HAP-1 (cell line): ENCODE results near the gene SLC25A6.
"Not testable (repeated sequence)": the region's sequence is repeated elsewhere in the genome, so short reads cannot be mapped to it uniquely, and the experiment has no call there.

ENCODE experiments used
- DNase-seq, 2 experiments: peaks; one replicate each; pipeline ENCODE4 v3.0.0-alpha.2; 2016 to 2020; ENCODE audit warnings: low spot score in 2 of 2
- H3K27me3 ChIP-seq: fragments of 250-450 bp; sonication (Bioruptor Pico); 2 replicates; pipeline ENCODE4 v1.5.1; 2020; ENCODE audit warnings: low read depth, mild to moderate bottlenecking, moderate library complexity
- H3K36me3 ChIP-seq: fragments of 250-450 bp; sonication (Bioruptor Pico); replicated peaks from 2 replicates; pipeline ENCODE4 v1.5.1; 2020; ENCODE audit warnings: mild to moderate bottlenecking
- H3K4me1 ChIP-seq: fragments of 250-450 bp; sonication (Bioruptor Pico); 2 replicates; pipeline ENCODE4 v1.5.1; 2020; ENCODE audit warnings: mild to moderate bottlenecking
- H3K4me3 ChIP-seq: fragments of 250-450 bp; sonication (Bioruptor Pico); 2 replicates; pipeline ENCODE4 v1.5.1; 2020; ENCODE audit warnings: mild to moderate bottlenecking, moderate library complexity
- H3K9me3 ChIP-seq: fragments of 250-450 bp; sonication (Bioruptor Pico); 2 replicates; pipeline ENCODE4 v1.5.1; 2020; ENCODE audit warnings: mild to moderate bottlenecking, moderate library complexity
- in situ Hi-C: fragments of 300-500 bp; cut with MboI; formaldehyde crosslinking; loops from 3 replicates; pipeline ENCODE4 v1.14.3; 2020; ENCODE audit warnings: low sequenced_read_pairs, inconsistent platforms, mixed read lengths

Gene SLC25A6

DNA sequence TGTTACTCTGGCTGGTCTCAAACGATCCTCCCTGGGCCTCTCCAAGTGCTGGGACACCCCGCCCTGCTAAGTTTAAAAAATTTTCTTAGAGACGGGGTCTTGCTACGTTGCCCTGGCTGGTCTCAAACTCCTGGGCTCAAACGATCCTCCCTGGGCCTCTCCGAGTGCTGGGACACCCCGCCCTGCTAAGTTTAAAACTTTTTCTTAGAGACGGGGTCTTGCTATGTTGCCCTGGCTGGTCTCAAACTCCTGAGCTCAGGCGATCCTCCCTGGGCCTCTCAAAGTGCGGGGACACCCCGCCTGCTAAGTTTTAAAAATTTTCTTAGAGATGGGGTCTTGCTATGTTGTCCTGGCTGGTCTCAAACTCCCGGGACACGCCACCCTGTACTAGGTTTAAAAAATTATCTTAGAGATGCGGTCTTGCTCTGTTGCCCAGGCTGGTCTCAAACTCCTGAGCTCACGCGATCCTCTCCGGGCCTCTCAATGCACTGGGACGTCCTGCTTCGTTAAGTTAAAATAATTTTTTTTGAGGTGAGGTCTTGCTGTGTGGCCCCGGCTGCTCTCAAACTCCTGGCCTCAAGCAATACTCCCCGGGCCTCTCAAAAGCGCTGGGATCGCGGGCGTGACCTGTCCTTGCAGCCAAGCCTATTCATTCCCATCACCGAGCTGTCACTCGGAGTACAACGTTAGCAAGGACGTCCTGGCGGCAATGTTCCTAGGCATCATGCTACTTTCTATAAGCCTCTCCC lies 1.1 kb downstream of the SLC25A6 start:
- Histone ChIP-seq H3K4me3 (peak overlapping the region; percentile 100), H3K9me3 (no peaks in the 10 kb centered on the region), H3K36me3 (peaks cover 63% of the 10 kb centered on the region), H3K4me1 (peaks cover 7% of the 10 kb centered on the region), H3K27me3 (no peaks in the 10 kb centered on the region)
- in situ Hi-C loops, result no loop called here
- DNase-seq, result no peak

DNA sequence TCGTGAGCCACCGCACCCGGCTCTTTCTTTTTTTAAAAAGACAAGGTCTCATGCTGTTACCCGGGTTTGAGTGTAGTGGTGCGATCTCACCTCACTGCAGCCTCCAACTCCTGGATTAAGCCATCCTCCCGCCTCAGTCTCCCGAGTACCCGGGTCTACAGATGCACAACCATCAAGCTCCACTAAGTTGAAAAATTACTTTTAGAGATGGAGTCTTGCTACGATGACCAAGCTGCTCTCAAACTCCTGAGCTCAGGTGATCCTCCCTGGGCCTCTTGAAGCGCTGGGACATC lies 2.0 kb downstream of the SLC25A6 start:
- in situ Hi-C loops, result no loop called here
- Histone ChIP-seq H3K4me1 (peaks cover 7% of the 10 kb centered on the region), H3K27me3 (no peaks in the 10 kb centered on the region), H3K9me3 (no peaks in the 10 kb centered on the region), H3K36me3 (peaks cover 70% of the 10 kb centered on the region), H3K4me3 (peak overlapping the region; percentile 100; the same call in 1 of the 2 replicates)
- DNase-seq, result no peak

DNA sequence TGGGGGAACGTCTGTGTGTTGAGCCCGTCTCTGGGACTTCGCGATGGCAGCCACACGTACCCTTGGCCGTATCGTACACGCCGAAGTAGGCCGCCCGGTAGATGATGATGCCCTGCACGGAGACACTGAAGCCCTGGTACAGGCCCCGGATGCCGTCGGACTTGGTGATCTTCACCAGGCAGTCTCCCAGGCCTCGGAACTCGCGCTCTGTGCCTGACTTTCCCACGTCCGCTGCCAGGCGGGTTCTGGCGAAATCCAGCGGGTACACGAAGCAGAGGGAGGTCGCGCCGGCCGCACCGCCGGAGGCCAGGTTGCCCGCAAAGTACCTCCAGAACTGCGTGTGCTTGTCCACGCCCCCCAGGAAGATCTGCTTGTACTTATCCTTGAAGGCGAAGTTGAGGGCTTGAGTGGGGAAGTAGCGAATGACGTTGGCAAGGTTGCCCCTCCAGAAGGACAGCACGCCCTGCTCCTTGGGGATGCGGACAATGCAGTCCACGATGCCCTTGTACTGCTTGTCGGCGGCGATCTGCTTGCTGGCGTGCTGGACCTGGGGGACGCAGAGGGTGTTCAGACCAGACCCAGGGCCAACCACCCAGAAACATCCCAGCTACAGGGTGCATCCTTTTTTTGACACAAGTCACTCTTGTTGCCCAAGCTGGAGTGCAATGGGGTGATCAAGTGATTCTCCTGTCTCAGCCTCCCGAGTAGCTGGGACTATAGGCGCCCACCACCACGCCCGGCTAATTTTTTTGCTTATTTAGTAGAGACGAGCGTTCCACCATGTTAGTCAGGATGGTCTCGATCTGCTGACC lies 2.5 kb downstream of the SLC25A6 start:
- in situ Hi-C loops, result no loop called here
- H3K9me3 ChIP-seq, result no peaks in the 10 kb centered on the region
- no peak for DNase-seq
- no peak overlapping the region; the same call in 1 of the 2 replicates for H3K4me3 ChIP-seq
- H3K36me3 ChIP-seq, result peaks cover 76% of the 10 kb centered on the region
- peaks cover 7% of the 10 kb centered on the region for H3K4me1 ChIP-seq
- H3K27me3 ChIP-seq, result no peaks in the 10 kb centered on the region

DNA sequence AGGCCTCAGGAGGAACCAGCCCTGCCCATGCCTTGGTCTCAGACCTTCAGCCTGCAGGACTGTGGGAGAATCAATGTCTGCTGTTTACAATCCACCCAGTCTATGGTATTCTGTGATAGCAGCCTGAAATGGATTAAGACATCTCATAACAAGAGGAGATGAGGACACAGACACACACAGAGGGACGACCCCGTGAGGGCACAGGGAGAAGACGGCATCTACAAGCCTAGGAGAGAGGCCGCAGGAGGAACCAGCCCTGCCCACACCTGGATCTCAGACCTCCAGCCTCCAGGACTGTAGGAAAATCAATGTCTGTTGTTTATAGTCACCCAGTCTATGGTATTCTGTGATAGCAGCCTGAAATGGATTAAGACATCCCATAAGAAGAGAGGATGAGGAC lies 3.3 kb downstream of the SLC25A6 start:
- Histone ChIP-seq H3K4me3 (no peak overlapping the region), H3K9me3 (no peaks in the 10 kb centered on the region), H3K36me3 (peaks cover 78% of the 10 kb centered on the region), H3K27me3 (no peaks in the 10 kb centered on the region), H3K4me1 (peaks cover 4% of the 10 kb centered on the region)
- in situ Hi-C loops, result no loop called here
- DNase-seq, result no peak

- peaks cover 78% of the 10 kb centered on the region for H3K36me3 ChIP-seq
- DNase-seq, result no peak
- in situ Hi-C loops, result no loop called here
- H3K4me1 ChIP-seq, result peaks cover 4% of the 10 kb centered on the region; the same call in 1 of the 2 replicates
- no peak overlapping the region for H3K4me3 ChIP-seq
- H3K9me3 ChIP-seq, result no peaks in the 10 kb centered on the region
- H3K27me3 ChIP-seq, result no peaks in the 10 kb centered on the region
Observed at GRCh38 chrX:1387141-1387776, 4.7 kb downstream of the SLC25A6 start.

DNA sequence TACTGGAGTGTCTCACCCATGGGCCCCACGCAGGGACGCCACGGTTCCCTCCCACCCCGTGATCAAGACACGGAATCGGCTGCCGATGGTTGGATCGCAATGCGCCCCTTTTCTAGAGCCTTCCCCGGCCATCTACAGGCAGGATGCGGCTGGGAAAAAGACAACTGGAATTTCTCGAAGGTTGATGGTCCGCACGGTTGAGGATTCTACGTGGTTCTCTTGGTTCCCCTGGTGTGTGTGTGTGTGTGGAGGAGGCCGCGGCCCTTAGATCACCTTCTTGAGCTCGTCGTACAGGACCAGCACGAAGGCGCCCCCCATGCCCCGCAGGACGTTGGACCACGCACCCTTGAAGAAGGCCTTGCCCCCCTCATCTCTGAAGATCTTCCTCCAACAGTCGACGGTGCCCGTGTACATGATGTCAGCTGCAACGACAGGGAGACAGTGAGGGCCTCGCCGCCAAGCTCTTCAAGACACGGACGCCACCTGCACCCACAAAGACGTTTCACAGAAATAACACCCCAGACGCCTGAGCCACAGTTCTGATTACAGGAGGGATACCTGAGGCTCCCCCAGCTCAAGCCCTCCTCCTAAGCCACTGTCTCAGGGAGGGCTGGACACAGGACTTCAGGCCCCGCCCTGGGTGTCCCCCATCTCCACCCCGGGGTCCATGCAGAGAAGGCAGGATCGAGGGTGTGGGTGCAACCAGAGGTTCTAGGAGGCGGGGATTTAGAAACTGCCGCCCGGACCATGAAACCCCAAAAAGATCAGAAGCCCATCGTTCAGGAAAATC lies 5.4 kb downstream of the SLC25A6 start:
- H3K36me3 ChIP-seq, result peaks cover 74% of the 10 kb centered on the region
- no peak overlapping the region for H3K4me3 ChIP-seq
- in situ Hi-C loops, result no loop called here
- H3K9me3 ChIP-seq, result no peaks in the 10 kb centered on the region
- DNase-seq, result no peak
- peaks cover 4% of the 10 kb centered on the region; the same call in 1 of the 2 replicates for H3K4me1 ChIP-seq
- no peaks in the 10 kb centered on the region for H3K27me3 ChIP-seq

GRCh38 chrX:1385253-1386223 lies 6.4 kb downstream of the SLC25A6 start:
- Histone ChIP-seq H3K9me3 (no peaks in the 10 kb centered on the region), H3K27me3 (no peaks in the 10 kb centered on the region), H3K4me3 (no peak overlapping the region), H3K36me3 (peaks cover 64% of the 10 kb centered on the region), H3K4me1 (peaks cover 4% of the 10 kb centered on the region; the same call in 1 of the 2 replicates)
- DNase-seq, result no peak
- in situ Hi-C loops, result no loop called here

DNA sequence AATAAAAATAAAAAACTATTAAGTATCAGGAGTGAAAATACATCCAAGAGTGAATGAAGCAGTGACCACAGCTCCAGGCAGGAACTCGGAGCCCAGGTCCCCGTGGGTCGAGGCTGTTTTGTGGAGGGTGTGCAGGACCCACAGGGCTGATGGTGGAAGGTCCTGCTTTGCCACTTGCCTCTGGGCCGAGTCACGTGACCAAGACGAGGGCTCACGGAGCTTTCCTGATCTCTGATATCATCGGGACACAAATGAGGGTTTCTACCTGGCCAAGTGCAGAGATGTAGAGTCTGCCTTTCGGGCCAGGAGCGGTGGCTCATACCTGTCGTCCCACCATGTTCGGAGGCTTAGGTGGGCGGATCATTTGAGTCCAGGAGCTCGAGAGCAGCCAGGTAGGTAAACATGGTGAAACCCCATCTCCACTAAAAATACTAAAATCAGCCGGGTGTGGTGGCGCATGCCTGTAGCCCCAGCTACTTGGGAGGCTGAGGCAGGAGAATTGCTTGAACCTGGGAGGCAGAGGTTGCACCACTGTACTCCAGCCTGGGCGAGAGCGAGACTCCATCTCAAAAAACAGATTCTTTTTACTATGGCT lies 7.2 kb downstream of the SLC25A6 start:
- Histone ChIP-seq H3K4me1 (no peaks in the 10 kb centered on the region; the same call in 1 of the 2 replicates), H3K36me3 (peaks cover 57% of the 10 kb centered on the region), H3K9me3 (no peaks in the 10 kb centered on the region), H3K27me3 (no peaks in the 10 kb centered on the region), H3K4me3 (no peak overlapping the region)
- in situ Hi-C loops, result no loop called here
- no peak for DNase-seq

DNA sequence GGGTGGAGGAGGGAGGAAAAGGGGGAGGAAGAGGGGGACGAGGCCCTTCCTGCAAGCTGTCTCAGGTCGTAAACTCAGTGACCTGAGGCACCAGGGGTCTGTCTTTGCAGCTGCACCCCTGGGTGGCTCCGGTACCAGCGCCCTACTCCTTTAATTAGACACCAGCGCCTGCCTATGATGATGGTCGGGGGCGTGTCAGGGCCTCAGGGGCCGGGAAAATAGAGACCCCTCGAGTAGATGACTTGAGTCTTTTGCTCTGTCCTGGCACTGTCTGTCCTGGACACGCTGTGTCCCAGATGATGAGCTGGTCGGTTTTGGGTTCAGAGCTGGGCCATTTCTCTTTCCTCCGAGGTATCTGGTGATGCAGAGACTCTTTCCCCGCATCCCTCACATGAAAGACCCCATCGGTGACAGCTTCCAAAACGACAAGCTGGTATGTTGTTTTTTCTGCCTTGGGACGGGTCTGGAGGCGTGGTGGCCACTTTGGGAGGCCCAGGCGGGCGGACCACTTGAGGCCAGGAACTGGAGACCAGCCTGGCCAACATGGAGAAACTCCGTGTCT lies 11.2 kb downstream of the SLC25A6 start:
- in situ Hi-C loops, result no loop called here
- Histone ChIP-seq H3K4me3 (no peak overlapping the region), H3K4me1 (no peaks in the 10 kb centered on the region), H3K27me3 (no peaks in the 10 kb centered on the region), H3K36me3 (peaks cover 16% of the 10 kb centered on the region), H3K9me3 (no peaks in the 10 kb centered on the region)
- DNase-seq, result peak in 1 of 2 experiments; percentile 64

DNA sequence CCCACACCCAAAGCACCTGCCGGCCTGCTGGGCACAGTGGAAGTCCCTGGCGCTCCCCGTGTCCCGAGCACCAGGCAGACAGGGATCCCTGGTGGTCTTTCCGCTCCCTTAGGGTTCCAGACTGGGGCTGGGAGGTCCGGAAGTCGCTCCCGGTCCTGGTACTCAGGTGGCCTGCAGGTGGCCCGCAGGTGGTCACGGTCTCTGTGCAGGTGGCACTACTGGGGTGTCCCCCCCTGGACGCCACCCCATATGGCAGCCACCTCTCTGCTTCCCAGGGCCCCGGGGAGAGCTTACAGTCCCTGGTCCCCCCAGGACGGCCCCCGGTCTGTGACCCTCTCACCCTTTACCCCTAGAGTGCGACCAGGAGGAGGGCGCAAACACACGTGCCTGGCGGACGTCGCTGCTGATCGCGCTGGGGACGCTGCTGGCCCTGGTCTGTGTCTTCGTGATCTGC lies 13.6 kb downstream of the SLC25A6 start:
- Histone ChIP-seq H3K4me3 (no peak overlapping the region), H3K4me1 (no peaks in the 10 kb centered on the region), H3K9me3 (no peaks in the 10 kb centered on the region), H3K36me3 (no peaks in the 10 kb centered on the region), H3K27me3 (no peaks in the 10 kb centered on the region)
- in situ Hi-C loops, result no loop called here
- no peak for DNase-seq

DNA sequence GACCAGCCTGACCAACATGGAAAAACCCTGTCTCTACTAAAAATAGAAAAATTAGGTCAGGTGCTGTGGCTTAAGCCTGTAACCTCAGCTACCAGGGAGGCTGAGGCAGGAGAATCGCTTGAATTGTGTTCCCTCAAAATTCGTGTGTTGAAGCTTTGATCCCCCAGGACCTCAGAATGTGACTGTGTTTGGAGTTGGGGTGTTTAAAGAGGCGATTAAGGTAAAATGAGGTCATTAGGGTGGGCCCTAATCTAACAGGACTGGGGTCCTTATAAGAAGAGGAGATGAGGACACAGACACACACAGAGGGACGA lies 23.6 kb downstream of the SLC25A6 start:
- no peaks in the 10 kb centered on the region for H3K27me3 ChIP-seq
- no peak overlapping the region for H3K4me3 ChIP-seq
- H3K36me3 ChIP-seq, result no peaks in the 10 kb centered on the region
- no peak for DNase-seq
- no peaks in the 10 kb centered on the region for H3K9me3 ChIP-seq
- in situ Hi-C loops, result no loop called here
- H3K4me1 ChIP-seq, result no peaks in the 10 kb centered on the region

GRCh38 chrX:1366363-1366762 lies 25.6 kb downstream of the SLC25A6 start:
- H3K4me3 ChIP-seq, H3K4me1 ChIP-seq, H3K27me3 ChIP-seq, H3K9me3 ChIP-seq, H3K36me3 ChIP-seq, DNase-seq, in situ Hi-C loops: not testable (repeated sequence)
